SK-N-SH (cell line): ENCODE results near the gene DNAJB4. TPM values are rescaled to one million over a fixed set of nuclear protein-coding genes. Genes with fewer than 3 reads are reported as not detected.

Experiments
- CTCF ChIA-PET: fragments of 300-600, 350-600 bp; formaldehyde crosslinking; extraction: SDS; loops from one replicate; lab custom pipeline; 2021; lab: Yijun Ruan, JAX
- POLR2A ChIA-PET: fragments of 350-600 bp; sonication (Branson Sonifier 250); formaldehyde crosslinking; extraction: SDS; loops from one replicate; lab custom pipeline; 2020; ENCODE audit warnings: antibody characterized with exemption, inconsistent platforms; lab: Yijun Ruan, JAX
- DNase-seq: peaks from one replicate; pipeline ENCODE4 v3.0.0; 2012
- H2AFZ ChIP-seq: fragments of 200-600 bp; sonication (generic); 2 replicates; pipeline ENCODE4 v1.8.1; 2016; ENCODE audit warnings: antibody characterized with exemption, mild to moderate bottlenecking, low read depth
- H3F3A ChIP-seq: fragments of 200-600 bp; sonication (generic); replicated peaks from 2 replicates; pipeline ENCODE3; 2016; ENCODE audit warnings: antibody characterized with exemption, mild to moderate bottlenecking; ENCODE audit not compliant: insufficient read depth
- H3K27ac ChIP-seq, 2 experiments: fragments of 200-500 bp in 1 of 2; fragments of 200-600 bp in 1 of 2; sonication (Bioruptor generic) in 1 of 2; sonication (generic), shearing (Covaris generic) in 1 of 2; 2 replicates each; pipeline versions ENCODE4 v1.5.1 to v1.6.1; 2014 to 2016; ENCODE audit warnings: low read depth in 2 of 2, inconsistent platforms in 1 of 2, low read length in 1 of 2, mild to moderate bottlenecking in 1 of 2, mixed read lengths in 1 of 2
- H3K27me3 ChIP-seq: fragments of 200-600 bp; sonication (generic), shearing (Covaris generic); 2 replicates; pipeline ENCODE4 v1.6.1; 2016; ENCODE audit warnings: mixed run types; ENCODE audit not compliant: insufficient read depth
- H3K36me3 ChIP-seq, 2 experiments: fragments of 200-500 bp in 1 of 2; fragments of 200-600 bp in 1 of 2; sonication (Bioruptor generic) in 1 of 2; sonication (generic) in 1 of 2; replicated peaks in 1 of 2; 2 replicates each; pipeline versions ENCODE3 to v1.5.1; 2014 to 2016; ENCODE audit warnings: low read length in 1 of 2, mild to moderate bottlenecking in 1 of 2; ENCODE audit not compliant: insufficient read depth in 2 of 2, control insufficient read depth in 1 of 2
- H3K4me1 ChIP-seq, 2 experiments: fragments of 200-500 bp in 1 of 2; fragments of 200-600 bp in 1 of 2; sonication (Bioruptor generic) in 1 of 2; sonication (generic), shearing (Covaris generic) in 1 of 2; 2 replicates each; pipeline versions ENCODE4 v1.5.1 to v1.6.1; 2014 to 2016; ENCODE audit warnings: low read depth in 1 of 2, low read length in 1 of 2, mixed run types in 1 of 2; ENCODE audit not compliant: insufficient read depth in 2 of 2, control insufficient read depth in 1 of 2
- H3K4me2 ChIP-seq: fragments of 200-600 bp; sonication (generic), shearing (Covaris generic); 2 replicates; pipeline ENCODE4 v1.6.1; 2017; ENCODE audit warnings: mixed run types
- H3K4me3 ChIP-seq, 2 experiments: fragments of 200-500 bp in 1 of 2; fragments of 200-600 bp in 1 of 2; sonication (Bioruptor generic) in 1 of 2; sonication (generic), shearing (Covaris generic) in 1 of 2; 2 replicates each; pipeline versions ENCODE4 v1.5.1 to v1.8.1; 2014 to 2016; ENCODE audit warnings: low read depth in 2 of 2, inconsistent platforms in 1 of 2, low read length in 1 of 2, mild to moderate bottlenecking in 1 of 2, mixed read lengths in 1 of 2, moderate library complexity in 1 of 2
- H3K79me2 ChIP-seq: fragments of 200-600 bp; sonication (generic); 2 replicates; pipeline ENCODE4 v1.8.1; 2017; ENCODE audit warnings: mild to moderate bottlenecking; ENCODE audit not compliant: insufficient read depth
- H3K9ac ChIP-seq: fragments of 200-600 bp; sonication (generic); 2 replicates; pipeline ENCODE4 v1.6.1; 2017; ENCODE audit warnings: mixed run types
- H3K9me2 ChIP-seq: fragments of 200-600 bp; sonication (generic); 2 replicates; pipeline ENCODE4 v1.6.1; 2017; ENCODE audit warnings: mixed run types
- H3K9me3 ChIP-seq: fragments of 200-600 bp; sonication (generic); 2 replicates; pipeline ENCODE4 v1.6.1; 2017; ENCODE audit warnings: mixed run types, mild to moderate bottlenecking, moderate library complexity
- H4K20me1 ChIP-seq: fragments of 200-600 bp; sonication (generic); 2 replicates; pipeline ENCODE4 v1.6.1; 2017; ENCODE audit warnings: mild to moderate bottlenecking, mixed run types; ENCODE audit not compliant: insufficient read depth
- ELF1 ChIP-seq: IDR thresholded peaks from 2 replicates; pipeline ENCODE4 v1.4.0; 2012
- EZH2phosphoT487 ChIP-seq: fragments of 200-600 bp; sonication (generic); IDR thresholded peaks from 2 replicates; pipeline ENCODE4 v1.6.1; 2017; ENCODE audit warnings: low read depth, mixed run types, mild to moderate bottlenecking, antibody characterized with exemption, moderate library complexity, borderline replicate concordance
- FOXJ3 ChIP-seq: sonication (generic); formaldehyde crosslinking; IDR thresholded peaks from 2 replicates; pipeline ENCODE4 v1.5.1; 2020; ENCODE audit warnings: mild to moderate bottlenecking, missing genetic modification reagents
- FOXM1 ChIP-seq: IDR thresholded peaks from 2 replicates; pipeline ENCODE4 v1.4.0; 2012; ENCODE audit warnings: low read depth, mild to moderate bottlenecking
- GATA2 ChIP-seq: sonication (generic); formaldehyde crosslinking; IDR thresholded peaks from 2 replicates; pipeline ENCODE4 v1.5.0; 2020; ENCODE audit warnings: mild to moderate bottlenecking, missing genetic modification reagents
- JUND ChIP-seq: IDR thresholded peaks from 2 replicates; pipeline ENCODE4 v1.4.0; 2012
- MXI1 ChIP-seq: IDR thresholded peaks from 2 replicates; pipeline ENCODE4 v1.6.1; 2012; ENCODE audit warnings: mild to moderate bottlenecking, low read depth, low read length, improper control_type of control experiment
- NFIC ChIP-seq: IDR thresholded peaks from 2 replicates; pipeline ENCODE4 v1.4.0; 2012; ENCODE audit warnings: borderline replicate concordance
- NRF1 ChIP-seq: IDR thresholded peaks from 2 replicates; pipeline ENCODE4 v1.6.1; 2012; ENCODE audit warnings: low read depth, mild to moderate bottlenecking, low read length
- PBX3 ChIP-seq: IDR thresholded peaks from 2 replicates; pipeline ENCODE4; 2012
- POLR2AphosphoS5 ChIP-seq: IDR thresholded peaks from 2 replicates; pipeline ENCODE4 v1.6.1; 2012; ENCODE audit warnings: low read depth, low read length
- SIN3A ChIP-seq: IDR thresholded peaks from 2 replicates; pipeline ENCODE4 v1.6.1; 2012; ENCODE audit warnings: low read depth, mild to moderate bottlenecking, low read length, moderate library complexity, borderline replicate concordance
- SMC3 ChIP-seq: IDR thresholded peaks from 2 replicates; pipeline ENCODE4 v1.6.1; 2012; ENCODE audit warnings: low read depth, low read length, improper control_type of control experiment
- TCF12 ChIP-seq: IDR thresholded peaks from 2 replicates; pipeline ENCODE4 v1.4.0; 2012
- USF1 ChIP-seq: IDR thresholded peaks from 2 replicates; pipeline ENCODE4 v1.4.0; 2012; ENCODE audit warnings: low read depth, borderline replicate concordance
- USF2 ChIP-seq: fragments of 150-350 bp; IDR thresholded peaks from 2 replicates; pipeline ENCODE4 v1.6.1; 2017; ENCODE audit warnings: antibody characterized with exemption, low read length, low read depth, borderline replicate concordance
- WGBS: methylation state at CpG from one replicate; pipeline ENCODE4 v1.1.6; 2017; ENCODE audit warnings: low lambda C conversion rate; 5-methylcytosine and 5-hydroxymethylcytosine counted together
- polyA plus RNA-seq, 3 experiments: library from polyadenylated mRNA; depleted of rRNA; stranded (reverse); fragments of >200 nt; gene quantifications; 2 replicates each; pipeline ENCODE4 v1.2.3, GENCODE V29; 2012

DNAJB4 gene
- polyA plus RNA-seq, 1 of the 3 experiments (the other 2 are of a cell fraction): 13.5 TPM

GRCh38 chr1:77983997-77984355 lies 20.8 kb upstream of the DNAJB4 start (continued):
- TF ChIP-seq EZH2phosphoT487: no peak
- no peak for TF ChIP-seq NRF1
- no peak for TF ChIP-seq POLR2AphosphoS5
- TF ChIP-seq PBX3: no peak
- TF ChIP-seq SIN3A: no peak
- no peak for TF ChIP-seq USF1
- TF ChIP-seq ELF1: no peak
- TF ChIP-seq USF2: no peak
- no peak for TF ChIP-seq NFIC
- no peak for TF ChIP-seq MXI1
- TF ChIP-seq GATA2: no peak
- TF ChIP-seq JUND: no peak

- POLR2A ChIA-PET: no interaction called here
- DNase-seq: no peak
- H3K9ac ChIP-seq: no peak overlapping the region
- no peaks in the 10 kb centered on the region for H3K9me2 ChIP-seq
- no peaks in the 10 kb centered on the region for H3K9me3 ChIP-seq
- peaks cover 11 to 18% of the 10 kb centered on the region in 2 experiments for H3K36me3 ChIP-seq
- no peaks in the 10 kb centered on the region for H4K20me1 ChIP-seq
- no peaks in the 10 kb centered on the region for H3K27me3 ChIP-seq
- H3K27ac ChIP-seq: no peak overlapping the region
- H3K4me1 ChIP-seq: peaks cover 0 to 4% of the 10 kb centered on the region in 2 experiments; a peak in 3 of 4 replicates
- no peaks in the 10 kb centered on the region for H3F3A ChIP-seq
- H2AFZ ChIP-seq: no peak overlapping the region
- WGBS: 99% methylated on average over 4 of the region's 4 CpGs
- peaks cover 95% of the 10 kb centered on the region for H3K79me2 ChIP-seq
- H3K4me3 ChIP-seq: no peak overlapping the region
- no peak overlapping the region for H3K4me2 ChIP-seq
- CTCF ChIA-PET: no interaction called here
- TF ChIP-seq FOXM1 (no peak), TCF12 (no peak), POLR2AphosphoS5 (no peak), SMC3 (no peak), MXI1 (no peak)
These were observed 20.1 kb upstream of the DNAJB4 start for GRCh38 chr1:77984629-77985028.

- Histone ChIP-seq H4K20me1 (no peaks in the 10 kb centered on the region), H3K36me3 (peaks cover 16% of the 10 kb centered on the region in 2 experiments), H3K4me1 (no peaks in the 10 kb centered on the region; a peak in 1 of 4 replicates), H3K9me2 (no peaks in the 10 kb centered on the region), H3K9me3 (no peaks in the 10 kb centered on the region), H3K4me3 (no peak overlapping the region), H3K27me3 (no peaks in the 10 kb centered on the region), H3F3A (no peaks in the 10 kb centered on the region), H3K4me2 (no peak overlapping the region), H3K9ac (no peak overlapping the region), H2AFZ (no peak overlapping the region), H3K79me2 (peaks cover 95% of the 10 kb centered on the region), H3K27ac (no peak overlapping the region)
- POLR2A ChIA-PET: interaction anchor here (1.3 kb wide), 1 partner anchor 18 kb away, joined by 3 read pairs; the partner anchor contains the start of gene DNAJB4
- CTCF ChIA-PET: no interaction called here
- TF ChIP-seq FOXJ3 (CRISPR knock-in tag): no peak
- DNase-seq: no peak
These were observed 17.9 kb upstream of the DNAJB4 start for GRCh38 chr1:77986810-77987209.
